ENCODE measurements around the gene AKT1.

Gene AKT1

GRCh38 chr14:104793703-104793959, 1.9 kb downstream of the AKT1 start:
- H3K4me1 Mint-ChIP-seq = peaks cover 50% of the 10 kb centered on the region
- H3K27me3 Mint-ChIP-seq (ENCODE audit: low read depth, poor library complexity) = peaks cover 2% of the 10 kb centered on the region
- DNase-seq = no peak
- H3K27ac Mint-ChIP-seq = peak overlapping the region; percentile 72
- no peaks in the 10 kb centered on the region for H3K9me3 Mint-ChIP-seq
- TF ChIP-seq CTCF (IDR thresholded peaks at IDR 0.05) = no peak
- H3K36me3 Mint-ChIP-seq (ENCODE audit: low read depth) = no peaks in the 10 kb centered on the region
- peak overlapping the region; percentile 90 for H3K4me3 Mint-ChIP-seq

GRCh38 chr14:104792945-104793702, 2.4 kb downstream of the AKT1 start:
- no peaks in the 10 kb centered on the region for H3K36me3 Mint-ChIP-seq (ENCODE audit: low read depth)
- H3K27ac Mint-ChIP-seq = peak overlapping the region; percentile 72
- peak; percentile 35 for TF ChIP-seq CTCF (IDR thresholded peaks at IDR 0.05)
- no peaks in the 10 kb centered on the region for H3K27me3 Mint-ChIP-seq (ENCODE audit: low read depth, poor library complexity)
- H3K4me1 Mint-ChIP-seq = peaks cover 47% of the 10 kb centered on the region
- H3K9me3 Mint-ChIP-seq = no peaks in the 10 kb centered on the region
- H3K4me3 Mint-ChIP-seq = peak overlapping the region; percentile 90
- DNase-seq = peak; percentile 56

- Mint-ChIP-seq H3K9me3 (no peaks in the 10 kb centered on the region), H3K27ac (no peak overlapping the region), H3K4me3 (no peak overlapping the region), H3K4me1 (peaks cover 40% of the 10 kb centered on the region), H3K36me3 (ENCODE audit: low read depth) (no peaks in the 10 kb centered on the region), H3K27me3 (ENCODE audit: low read depth, poor library complexity) (no peaks in the 10 kb centered on the region)
- no peak for DNase-seq
- TF ChIP-seq CTCF (IDR thresholded peaks at IDR 0.05) = no peak
Observed at GRCh38 chr14:104792101-104792884, 3.3 kb downstream of the AKT1 start.

GRCh38 chr14:104791425-104791824, 4.1 kb downstream of the AKT1 start:
- Mint-ChIP-seq H3K9me3 (no peaks in the 10 kb centered on the region), H3K4me1 (peaks cover 32% of the 10 kb centered on the region), H3K36me3 (ENCODE audit: low read depth) (no peaks in the 10 kb centered on the region), H3K4me3 (no peak overlapping the region), H3K27ac (no peak overlapping the region), H3K27me3 (ENCODE audit: low read depth, poor library complexity) (no peaks in the 10 kb centered on the region)
- TF ChIP-seq CTCF (IDR thresholded peaks at IDR 0.05) = no peak
- DNase-seq = no peak

- no peaks in the 10 kb centered on the region for H3K27me3 Mint-ChIP-seq (ENCODE audit: low read depth, poor library complexity)
- DNase-seq = no peak
- H3K27ac Mint-ChIP-seq = no peak overlapping the region
- no peaks in the 10 kb centered on the region for H3K36me3 Mint-ChIP-seq (ENCODE audit: low read depth)
- H3K4me1 Mint-ChIP-seq = peaks cover 26% of the 10 kb centered on the region
- H3K9me3 Mint-ChIP-seq = no peaks in the 10 kb centered on the region
- no peak overlapping the region for H3K4me3 Mint-ChIP-seq
- no peak for TF ChIP-seq CTCF (IDR thresholded peaks at IDR 0.05)
Observed at GRCh38 chr14:104789752-104790743, 5.5 kb downstream of the AKT1 start.

Data from nephron progenitor cell (in vitro differentiated cells).